K562 (cell line): ENCODE data around the gene NXF1. TPM values are rescaled to one million over a fixed set of nuclear protein-coding genes. Genes with fewer than 3 reads are reported as not detected.
A peak's percentile ranks its signal among the peaks of the same experiment; 100 is the strongest.

Source experiments
- CHAMP1 ChIP-seq: fragments of 450-650 bp; IDR thresholded peaks from 2 replicates; pipeline ENCODE4 v1.6.1; 2016; ENCODE audit warnings: mild to moderate bottlenecking
- IRF1 ChIP-seq: sonication (generic); formaldehyde crosslinking; IDR thresholded peaks from 2 replicates; pipeline ENCODE4 v1.8.0; 2022; ENCODE audit warnings: missing genetic modification reagents, mild to moderate bottlenecking, borderline replicate concordance
- POLR2H ChIP-seq: IDR thresholded peaks from 2 replicates; pipeline ENCODE4 v1.6.1; 2016; ENCODE audit warnings: missing genetic modification characterization, low read depth, mild to moderate bottlenecking, control low read depth, missing compliant biosample characterization, moderate library complexity
- RBFOX2 ChIP-seq: fragments of 200-400 bp; formaldehyde crosslinking; IDR thresholded peaks from 2 replicates; pipeline ENCODE4 v1.6.1; 2017; ENCODE audit warnings: low read depth, mild to moderate bottlenecking, low read length, moderate library complexity
- RFX7 ChIP-seq: fragments of 250-450 bp; sonication (Bioruptor Pico); IDR thresholded peaks from 2 replicates; pipeline ENCODE4 v1.5.1; 2021; ENCODE audit warnings: mild to moderate bottlenecking
- SP1 ChIP-seq: sonication (generic); formaldehyde crosslinking; IDR thresholded peaks from 2 replicates; pipeline ENCODE4 v1.8.1; 2022; ENCODE audit warnings: mild to moderate bottlenecking, missing genetic modification reagents
- TARDBP ChIP-seq: fragments of 450-650 bp; IDR thresholded peaks from 2 replicates; pipeline ENCODE4 v1.6.1; 2016
- TBP ChIP-seq: optimal IDR thresholded peaks from 2 replicates; pipeline ENCODE3; 2011; ENCODE audit warnings: low read depth, low read length, improper control_type of control experiment
- TEAD2 ChIP-seq: fragments of 450-650 bp; IDR thresholded peaks from 2 replicates; pipeline ENCODE4 v1.6.1; 2016; ENCODE audit warnings: missing genetic modification characterization, control low read depth, missing compliant biosample characterization
- ZNF134 ChIP-seq: fragments of 250-450 bp; sonication (Bioruptor Pico); conservative IDR thresholded peaks from 2 replicates; pipeline ENCODE4 v1.4.0; 2020
- ZNF436 ChIP-seq: fragments of 250-450, 450-650 bp; sonication (Bioruptor Pico); formaldehyde crosslinking; IDR thresholded peaks from 2 replicates; pipeline ENCODE4 v1.7.0; 2020; ENCODE audit warnings: mild to moderate bottlenecking
- polyA plus RNA-seq, 8 experiments: library from polyadenylated mRNA; depleted of rRNA in 4 of 8; stranded (reverse) in 5 of 8; unstranded in 3 of 8; fragments of >200 nt; fragmentation: Nextera tagmentation in 2 of 8; fragmentation: Illumina TruSeq in 1 of 8; extraction: Ambion mirVana in 2 of 8; extraction: Trizol in 1 of 8; gene quantifications; 2 replicates each; pipeline versions ENCODE4 v1.2.1 to v1.2.3, GENCODE V29; 2011 to 2014; ENCODE audit warnings: inconsistent platforms in 1 of 8, missing spikeins in 1 of 8
- total RNA-seq, 7 experiments: library from RNA; depleted of rRNA in 6 of 7; stranded (reverse); fragments of >200 nt in 6 of 7; fragmentation: Illumina TruSeq in 2 of 7; extraction: Trizol in 2 of 7; gene quantifications; 2 replicates each; pipeline versions ENCODE4 v1.2.1 to v1.2.3, GENCODE V29; 2011 to 2021; ENCODE audit warnings: low replicate concordance in 1 of 7
- TF ChIP-seq, protein P1 (sequence below): fragments of 450-650 bp; formaldehyde crosslinking; IDR thresholded peaks from 2 replicates; pipeline ENCODE4 v1.4.0; 2020; ENCODE audit warnings: mild to moderate bottlenecking, moderate library complexity
- TF ChIP-seq, protein P2 (sequence below): fragments of 250-450 bp; sonication (Bioruptor Pico); IDR thresholded peaks from 2 replicates; pipeline ENCODE4 v1.5.0; 2021
- TF ChIP-seq, protein P3 (sequence below): fragments of 450-650 bp; IDR thresholded peaks from 2 replicates; pipeline ENCODE4 v1.6.1; 2017; ENCODE audit warnings: mild to moderate bottlenecking, moderate library complexity
- TF ChIP-seq, protein P4 (sequence below): fragments of 250-450 bp; sonication (Bioruptor Pico); IDR thresholded peaks from 2 replicates; pipeline ENCODE4 v1.4.0; 2020

NXF1 gene
- total and polyA plus RNA-seq, 9 of the 15 experiments (the other 6 are each of a cell fraction or from before 2014, with no cell fraction given), result 18.1 to 98.3 (median 35.8) TPM

- TF ChIP-seq, protein P1, sequence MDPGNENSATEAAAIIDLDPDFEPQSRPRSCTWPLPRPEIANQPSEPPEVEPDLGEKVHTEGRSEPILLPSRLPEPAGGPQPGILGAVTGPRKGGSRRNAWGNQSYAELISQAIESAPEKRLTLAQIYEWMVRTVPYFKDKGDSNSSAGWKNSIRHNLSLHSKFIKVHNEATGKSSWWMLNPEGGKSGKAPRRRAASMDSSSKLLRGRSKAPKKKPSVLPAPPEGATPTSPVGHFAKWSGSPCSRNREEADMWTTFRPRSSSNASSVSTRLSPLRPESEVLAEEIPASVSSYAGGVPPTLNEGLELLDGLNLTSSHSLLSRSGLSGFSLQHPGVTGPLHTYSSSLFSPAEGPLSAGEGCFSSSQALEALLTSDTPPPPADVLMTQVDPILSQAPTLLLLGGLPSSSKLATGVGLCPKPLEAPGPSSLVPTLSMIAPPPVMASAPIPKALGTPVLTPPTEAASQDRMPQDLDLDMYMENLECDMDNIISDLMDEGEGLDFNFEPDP (CRISPR knock-in tag), result no peak
- TF ChIP-seq SP1 (CRISPR knock-in tag) (peak; percentile 99), ZNF436 (CRISPR knock-in tag) (no peak), RFX7 (CRISPR knock-in tag) (no peak), TARDBP (peak; percentile 57; the same call in 1 of the 2 replicates), CHAMP1 (no peak), RBFOX2 (peak; percentile 100), TBP (peak; percentile 99), ZNF134 (CRISPR knock-in tag) (no peak), IRF1 (CRISPR knock-in tag) (no peak), TEAD2 (tag) (no peak), POLR2H (tag) (peak; percentile 98)
- TF ChIP-seq, protein P2, sequence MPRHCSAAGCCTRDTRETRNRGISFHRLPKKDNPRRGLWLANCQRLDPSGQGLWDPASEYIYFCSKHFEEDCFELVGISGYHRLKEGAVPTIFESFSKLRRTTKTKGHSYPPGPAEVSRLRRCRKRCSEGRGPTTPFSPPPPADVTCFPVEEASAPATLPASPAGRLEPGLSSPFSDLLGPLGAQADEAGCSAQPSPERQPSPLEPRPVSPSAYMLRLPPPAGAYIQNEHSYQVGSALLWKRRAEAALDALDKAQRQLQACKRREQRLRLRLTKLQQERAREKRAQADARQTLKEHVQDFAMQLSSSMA (CRISPR knock-in tag), result peak; percentile 92
- TF ChIP-seq, protein P3, sequence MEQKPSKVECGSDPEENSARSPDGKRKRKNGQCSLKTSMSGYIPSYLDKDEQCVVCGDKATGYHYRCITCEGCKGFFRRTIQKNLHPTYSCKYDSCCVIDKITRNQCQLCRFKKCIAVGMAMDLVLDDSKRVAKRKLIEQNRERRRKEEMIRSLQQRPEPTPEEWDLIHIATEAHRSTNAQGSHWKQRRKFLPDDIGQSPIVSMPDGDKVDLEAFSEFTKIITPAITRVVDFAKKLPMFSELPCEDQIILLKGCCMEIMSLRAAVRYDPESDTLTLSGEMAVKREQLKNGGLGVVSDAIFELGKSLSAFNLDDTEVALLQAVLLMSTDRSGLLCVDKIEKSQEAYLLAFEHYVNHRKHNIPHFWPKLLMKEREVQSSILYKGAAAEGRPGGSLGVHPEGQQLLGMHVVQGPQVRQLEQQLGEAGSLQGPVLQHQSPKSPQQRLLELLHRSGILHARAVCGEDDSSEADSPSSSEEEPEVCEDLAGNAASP, result no peak
- TF ChIP-seq, protein P4, sequence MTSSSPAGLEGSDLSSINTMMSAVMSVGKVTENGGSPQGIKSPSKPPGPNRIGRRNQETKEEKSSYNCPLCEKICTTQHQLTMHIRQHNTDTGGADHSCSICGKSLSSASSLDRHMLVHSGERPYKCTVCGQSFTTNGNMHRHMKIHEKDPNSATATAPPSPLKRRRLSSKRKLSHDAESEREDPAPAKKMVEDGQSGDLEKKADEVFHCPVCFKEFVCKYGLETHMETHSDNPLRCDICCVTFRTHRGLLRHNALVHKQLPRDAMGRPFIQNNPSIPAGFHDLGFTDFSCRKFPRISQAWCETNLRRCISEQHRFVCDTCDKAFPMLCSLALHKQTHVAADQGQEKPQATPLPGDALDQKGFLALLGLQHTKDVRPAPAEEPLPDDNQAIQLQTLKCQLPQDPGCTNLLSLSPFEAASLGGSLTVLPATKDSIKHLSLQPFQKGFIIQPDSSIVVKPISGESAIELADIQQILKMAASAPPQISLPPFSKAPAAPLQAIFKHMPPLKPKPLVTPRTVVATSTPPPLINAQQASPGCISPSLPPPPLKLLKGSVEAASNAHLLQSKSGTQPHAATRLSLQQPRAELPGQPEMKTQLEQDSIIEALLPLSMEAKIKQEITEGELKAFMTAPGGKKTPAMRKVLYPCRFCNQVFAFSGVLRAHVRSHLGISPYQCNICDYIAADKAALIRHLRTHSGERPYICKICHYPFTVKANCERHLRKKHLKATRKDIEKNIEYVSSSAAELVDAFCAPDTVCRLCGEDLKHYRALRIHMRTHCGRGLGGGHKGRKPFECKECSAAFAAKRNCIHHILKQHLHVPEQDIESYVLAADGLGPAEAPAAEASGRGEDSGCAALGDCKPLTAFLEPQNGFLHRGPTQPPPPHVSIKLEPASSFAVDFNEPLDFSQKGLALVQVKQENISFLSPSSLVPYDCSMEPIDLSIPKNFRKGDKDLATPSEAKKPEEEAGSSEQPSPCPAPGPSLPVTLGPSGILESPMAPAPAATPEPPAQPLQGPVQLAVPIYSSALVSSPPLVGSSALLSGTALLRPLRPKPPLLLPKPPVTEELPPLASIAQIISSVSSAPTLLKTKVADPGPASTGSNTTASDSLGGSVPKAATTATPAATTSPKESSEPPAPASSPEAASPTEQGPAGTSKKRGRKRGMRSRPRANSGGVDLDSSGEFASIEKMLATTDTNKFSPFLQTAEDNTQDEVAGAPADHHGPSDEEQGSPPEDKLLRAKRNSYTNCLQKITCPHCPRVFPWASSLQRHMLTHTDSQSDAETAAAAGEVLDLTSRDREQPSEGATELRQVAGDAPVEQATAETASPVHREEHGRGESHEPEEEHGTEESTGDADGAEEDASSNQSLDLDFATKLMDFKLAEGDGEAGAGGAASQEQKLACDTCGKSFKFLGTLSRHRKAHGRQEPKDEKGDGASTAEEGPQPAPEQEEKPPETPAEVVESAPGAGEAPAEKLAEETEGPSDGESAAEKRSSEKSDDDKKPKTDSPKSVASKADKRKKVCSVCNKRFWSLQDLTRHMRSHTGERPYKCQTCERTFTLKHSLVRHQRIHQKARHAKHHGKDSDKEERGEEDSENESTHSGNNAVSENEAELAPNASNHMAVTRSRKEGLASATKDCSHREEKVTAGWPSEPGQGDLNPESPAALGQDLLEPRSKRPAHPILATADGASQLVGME, result no peak
These were observed at the start of gene NXF1 (continued) for GRCh38 chr11:62805076-62805892.
